GM19099 (cell line): ENCODE measurements around the gene MSMO1.

Experiments
- POLR2A ChIP-seq: IDR thresholded peaks from 3 replicates; pipeline ENCODE4 v1.6.1; 2011; ENCODE audit warnings: low read depth; ENCODE audit not compliant: insufficient read length; ENCODE audit errors: extremely low read depth

Gene MSMO1

GRCh38 chr4:165327211-165328100 is at the start of gene MSMO1:
Gene MSMO1 (plus strand): TSS chr4:165327669. CDS start chr4:165333371, 5,702 bp downstream.
- TF ChIP-seq POLR2A, result peak; percentile 88

- no peak for TF ChIP-seq POLR2A
These were observed 39.2 kb upstream of the MSMO1 start for GRCh38 chr4:165288226-165288625.

- no peak for TF ChIP-seq POLR2A
These were observed 38.6 kb upstream of the MSMO1 start for GRCh38 chr4:165288639-165289422.

DNA sequence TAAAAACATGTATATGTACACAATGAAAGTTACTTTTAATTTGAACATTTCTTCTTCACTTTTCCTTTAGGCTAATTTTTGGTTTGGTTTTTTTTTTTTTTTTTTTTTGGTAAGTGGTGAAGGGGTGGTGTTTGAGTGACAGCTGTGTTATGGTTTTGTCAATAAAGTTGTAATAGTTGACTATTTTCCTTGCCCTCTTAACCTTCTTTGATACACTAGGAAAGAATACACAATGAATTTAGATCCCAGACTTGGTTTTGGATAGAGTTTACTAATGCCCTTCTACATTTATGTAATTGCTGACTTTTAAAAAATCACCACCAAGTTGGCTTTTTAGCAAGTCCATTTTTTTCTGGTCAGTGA is 38.1 kb upstream of the MSMO1 start:
- no peak for TF ChIP-seq POLR2A

DNA sequence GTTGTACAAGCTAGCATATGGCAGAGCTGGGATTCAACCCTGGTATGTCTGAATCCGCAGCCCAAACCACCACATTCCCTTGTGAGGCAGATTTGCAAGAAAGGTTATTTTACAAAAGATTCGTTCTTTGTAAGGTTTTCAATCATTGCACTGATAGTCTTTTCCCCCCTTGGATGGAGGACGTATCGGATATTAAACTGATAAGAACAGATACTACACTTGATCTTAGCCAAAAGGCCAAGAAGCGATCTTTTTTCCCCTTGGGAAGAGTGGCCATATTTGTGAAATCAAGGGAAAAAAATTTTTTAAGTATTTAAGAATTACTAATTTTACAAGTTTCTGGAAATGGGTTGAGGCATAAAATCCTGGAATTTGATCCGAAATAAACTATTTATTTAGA is 34.4 kb upstream of the MSMO1 start:
- TF ChIP-seq POLR2A, result no peak

GRCh38 chr4:165293927-165294649 is 33.4 kb upstream of the MSMO1 start:
- no peak for TF ChIP-seq POLR2A

- TF ChIP-seq POLR2A, result no peak
These were observed 32.6 kb upstream of the MSMO1 start for GRCh38 chr4:165294907-165295306.

GRCh38 chr4:165297626-165298025 is 29.8 kb upstream of the MSMO1 start:
- no peak for TF ChIP-seq POLR2A

GRCh38 chr4:165299399-165300060 is 27.9 kb upstream of the MSMO1 start:
- TF ChIP-seq POLR2A, result no peak

DNA sequence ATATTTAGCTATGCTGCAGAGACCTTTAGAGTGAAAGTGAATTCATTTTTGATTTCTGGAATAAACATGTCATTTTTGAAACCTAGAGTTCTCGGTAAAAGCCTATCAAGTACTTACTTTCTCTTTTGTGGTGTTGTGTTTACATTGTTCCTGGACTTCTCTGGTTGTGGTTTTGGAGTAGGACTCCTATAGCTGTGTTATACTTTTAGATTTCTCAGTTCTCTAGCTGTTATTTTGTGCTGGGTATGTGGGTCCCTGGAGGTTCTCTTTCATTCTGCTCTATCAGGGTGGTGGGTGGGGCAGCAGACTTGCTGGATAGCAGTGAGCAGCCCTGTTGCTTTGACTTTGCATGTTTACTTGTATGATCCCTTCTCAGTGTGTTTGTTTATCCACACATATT is 25.6 kb upstream of the MSMO1 start:
- TF ChIP-seq POLR2A, result no peak

DNA sequence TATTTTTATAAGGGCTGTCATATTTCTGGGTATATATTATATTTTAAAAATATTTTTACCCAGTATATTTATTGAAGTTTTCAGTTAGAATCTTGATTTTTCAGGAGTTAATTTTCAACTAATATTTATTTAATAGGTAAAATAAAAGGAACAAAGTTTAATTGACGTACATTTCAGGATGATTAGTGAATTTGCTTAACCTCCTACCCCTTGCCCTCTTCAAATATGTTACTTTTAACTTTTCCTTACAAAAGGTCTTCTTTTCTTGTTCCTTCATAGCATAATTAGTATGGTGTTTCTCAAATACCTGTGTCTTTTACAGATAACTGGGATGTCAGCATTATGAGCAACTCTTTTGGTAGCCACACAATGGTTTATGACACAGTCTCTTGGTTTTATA is 24.8 kb upstream of the MSMO1 start:
- TF ChIP-seq POLR2A, result no peak

- TF ChIP-seq POLR2A, result no peak
These were observed 19.3 kb upstream of the MSMO1 start for GRCh38 chr4:165308166-165308565.

DNA sequence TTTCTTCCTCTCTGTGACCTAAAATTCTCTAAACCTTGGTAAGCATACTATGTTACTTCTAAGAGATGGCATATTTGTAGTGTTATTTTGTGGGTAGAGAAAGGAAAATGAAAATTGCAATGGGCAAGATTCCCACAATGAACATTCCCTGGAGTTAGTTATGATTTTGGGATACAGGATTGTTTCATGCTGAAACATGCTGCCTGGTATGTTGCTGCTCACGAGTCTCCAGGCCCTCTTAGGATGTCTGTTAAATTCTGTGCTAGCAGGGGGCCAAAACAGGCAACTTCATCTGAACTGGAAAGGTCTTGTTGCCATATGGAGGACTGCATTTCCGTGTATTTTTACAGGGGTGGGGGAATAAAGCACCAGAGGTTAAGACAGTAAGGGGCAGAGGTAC is 18.9 kb upstream of the MSMO1 start:
- TF ChIP-seq POLR2A, result no peak

DNA sequence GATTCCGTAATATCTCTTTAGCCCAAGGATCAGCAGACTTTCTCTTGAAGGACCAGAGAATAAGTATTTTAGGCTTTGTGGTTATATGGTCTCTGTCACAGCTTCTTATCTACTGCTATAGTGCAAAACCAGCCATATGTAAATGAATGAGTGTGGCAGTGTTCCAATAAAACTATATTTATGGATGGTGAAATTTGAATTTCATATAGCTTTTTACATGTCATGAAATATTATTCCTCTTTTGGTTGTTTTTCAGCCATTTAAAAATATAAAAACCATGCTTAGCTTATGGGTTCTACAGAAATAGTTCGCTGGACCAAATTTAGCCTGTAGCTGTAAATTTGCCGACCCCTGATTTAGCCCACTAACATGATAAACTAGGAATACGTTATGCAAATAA is 18.0 kb upstream of the MSMO1 start:
- TF ChIP-seq POLR2A, result no peak

- no peak for TF ChIP-seq POLR2A
These were observed 15.0 kb upstream of the MSMO1 start for GRCh38 chr4:165312506-165312905.
